ENCODE measurements around the gene SLC6A20.

SLC6A20 gene

DNA sequence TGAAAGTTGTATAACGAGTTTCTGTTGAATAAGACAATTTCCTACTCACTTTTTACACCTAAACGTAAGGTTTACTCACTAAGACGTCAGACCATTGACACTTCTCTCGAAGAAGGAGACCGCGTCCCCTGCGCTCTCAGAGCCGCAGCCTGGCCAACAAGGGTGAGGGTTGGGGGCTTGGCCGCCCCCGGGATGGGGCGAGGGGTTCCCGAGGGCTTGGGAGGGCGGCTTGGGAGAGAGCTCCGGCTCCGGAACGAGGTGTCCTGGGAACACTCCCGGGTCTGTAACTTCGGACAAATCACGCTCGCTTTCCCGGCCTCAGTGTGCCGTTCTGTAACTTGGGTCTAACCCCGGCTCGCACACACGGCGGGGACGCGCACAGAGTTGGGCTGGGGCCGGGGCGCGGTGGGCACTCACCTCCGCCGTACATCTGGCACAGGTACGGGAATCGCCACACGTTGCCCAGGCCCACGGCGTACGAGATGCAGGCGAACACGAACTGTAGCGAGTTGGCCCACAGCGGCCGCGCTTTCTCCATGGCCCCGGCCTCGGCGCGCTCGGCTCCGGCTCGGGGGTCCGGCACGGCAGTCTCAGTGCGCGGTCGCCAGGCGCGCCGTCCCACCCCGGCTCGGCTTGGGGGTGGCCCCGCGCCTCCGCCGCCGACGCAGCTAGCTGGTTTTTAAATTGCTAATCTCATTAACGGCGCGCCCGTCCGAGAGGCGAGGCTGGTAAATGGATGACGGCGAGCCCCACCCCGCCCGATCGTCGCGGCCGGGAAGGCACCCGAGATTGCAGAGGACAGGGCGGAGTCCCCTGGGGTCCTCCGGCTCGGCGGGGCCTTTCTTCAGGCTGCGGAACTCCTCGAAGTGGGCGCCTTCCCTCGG is at the start of gene SLC6A20:
Gene SLC6A20 (minus strand): TSS at position 655 of the 884 bp plus-strand sequence. CDS start 117 bp downstream, at position 538.
- DNase-seq (ENCODE audit: low read depth in 2 of 2) = no peak

DNA sequence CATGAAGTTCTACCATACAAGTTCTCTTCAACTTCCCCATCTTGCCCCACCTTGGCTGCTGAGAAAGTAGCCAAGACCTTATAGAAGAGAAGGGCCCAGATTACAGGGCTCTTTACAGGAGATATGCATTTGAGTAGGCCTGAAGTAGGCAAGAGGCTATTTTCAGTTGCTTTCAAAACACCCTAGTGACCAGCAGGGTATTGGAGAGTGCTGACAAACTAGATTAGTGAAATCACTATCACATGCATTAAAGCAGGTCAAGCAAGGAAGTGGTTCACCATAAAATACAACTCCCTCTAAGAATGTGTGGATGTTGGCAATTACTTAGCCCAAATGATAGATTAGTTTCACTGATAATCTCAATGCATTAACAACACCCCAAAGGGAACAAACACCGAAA is 48.3 kb upstream of the SLC6A20 start:
- DNase-seq (ENCODE audit: low read depth in 2 of 2) = no peak

- no peak for DNase-seq (ENCODE audit: low read depth in 2 of 2)
Observed at GRCh38 chr3:45842851-45843625, 46.7 kb upstream of the SLC6A20 start.

DNA sequence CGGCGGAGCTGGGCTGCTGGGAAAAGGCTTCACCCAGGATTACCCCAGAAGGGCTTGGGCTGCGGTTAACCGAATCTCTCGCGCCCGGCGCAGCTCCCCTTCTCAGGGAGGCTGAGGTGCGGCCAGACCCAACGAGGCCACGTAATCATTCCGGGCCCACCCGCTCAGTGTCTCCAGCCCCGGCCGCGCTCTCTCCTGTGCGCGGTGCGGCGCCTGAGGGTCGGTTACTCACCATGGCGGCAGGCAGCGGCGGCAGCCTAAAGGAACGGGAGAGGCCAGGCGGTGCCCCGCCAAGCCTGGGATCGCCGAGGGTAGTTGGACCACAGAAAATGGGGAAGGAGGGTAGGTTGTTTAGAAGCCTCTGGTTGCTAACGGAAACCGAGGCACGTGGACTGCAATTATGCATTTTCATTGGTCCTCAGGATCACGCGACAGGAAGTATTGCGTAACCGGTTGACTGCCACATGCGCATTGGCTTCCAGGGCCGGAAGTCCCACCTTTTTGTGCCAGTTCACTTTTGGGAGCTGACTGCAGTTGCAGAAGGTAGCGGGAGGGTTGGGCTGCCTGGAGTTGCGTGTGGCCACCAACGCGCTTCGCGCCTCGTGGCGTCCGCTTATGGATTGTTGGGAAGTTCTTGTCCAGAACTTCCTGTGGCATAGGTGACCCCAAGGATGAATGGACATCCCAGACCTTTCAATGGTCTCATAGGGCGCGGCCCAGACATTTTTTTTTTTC is 45.6 kb upstream of the SLC6A20 start, which contains the start of gene LZTFL1:
Gene LZTFL1 (minus strand): TSS at position 363 of the 735 bp plus-strand sequence. CDS start 128 bp downstream, at position 235.
- peak; percentile 67 to 71 for DNase-seq (ENCODE audit: low read depth in 2 of 2)

- no peak for DNase-seq (ENCODE audit: low read depth in 2 of 2)
Observed at GRCh38 chr3:45841420-45841756, 45.1 kb upstream of the SLC6A20 start.

DNA sequence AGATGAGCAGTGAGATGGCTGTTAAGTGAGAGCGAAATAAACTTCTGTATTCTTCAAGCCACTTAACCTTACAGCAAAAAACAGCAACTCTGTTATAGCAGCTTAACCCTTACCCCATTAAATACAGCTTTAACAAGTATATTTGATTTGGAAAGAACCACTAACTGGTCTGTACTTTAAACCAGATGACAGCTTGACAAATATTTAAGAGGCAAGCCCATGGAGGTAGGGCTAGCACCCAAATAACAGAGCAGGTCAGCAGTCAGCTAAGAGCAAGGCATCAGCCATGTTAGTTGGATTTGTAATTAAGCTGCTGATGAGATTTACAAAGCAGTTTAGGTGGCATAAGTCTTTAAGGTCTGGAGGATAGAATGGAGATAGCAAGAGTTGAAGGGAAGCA is 42.1 kb upstream of the SLC6A20 start:
- DNase-seq (ENCODE audit: low read depth in 2 of 2) = no peak

DNA sequence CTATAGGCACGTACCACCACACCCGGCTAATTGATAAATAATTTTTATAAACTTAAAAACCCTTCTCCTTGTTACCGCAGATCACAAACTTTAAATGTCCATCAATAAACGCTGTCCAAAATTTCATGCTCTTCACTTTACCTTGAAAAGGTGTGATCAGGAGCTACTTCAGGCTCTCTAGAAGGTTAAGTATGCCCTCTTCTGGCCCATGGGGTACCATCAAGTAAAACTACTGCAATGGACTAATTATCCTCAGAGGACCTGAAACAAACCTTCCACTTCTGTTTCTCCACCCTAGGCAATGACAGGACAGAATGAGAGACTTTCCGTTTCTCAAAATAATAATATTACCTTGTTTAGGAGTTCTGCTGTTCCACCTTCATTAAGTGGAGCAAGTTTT is 36.4 kb upstream of the SLC6A20 start:
- DNase-seq (ENCODE audit: low read depth in 2 of 2) = no peak

GRCh38 chr3:45830121-45830520 is 33.8 kb upstream of the SLC6A20 start:
- DNase-seq (ENCODE audit: low read depth in 2 of 2) = no peak

DNA sequence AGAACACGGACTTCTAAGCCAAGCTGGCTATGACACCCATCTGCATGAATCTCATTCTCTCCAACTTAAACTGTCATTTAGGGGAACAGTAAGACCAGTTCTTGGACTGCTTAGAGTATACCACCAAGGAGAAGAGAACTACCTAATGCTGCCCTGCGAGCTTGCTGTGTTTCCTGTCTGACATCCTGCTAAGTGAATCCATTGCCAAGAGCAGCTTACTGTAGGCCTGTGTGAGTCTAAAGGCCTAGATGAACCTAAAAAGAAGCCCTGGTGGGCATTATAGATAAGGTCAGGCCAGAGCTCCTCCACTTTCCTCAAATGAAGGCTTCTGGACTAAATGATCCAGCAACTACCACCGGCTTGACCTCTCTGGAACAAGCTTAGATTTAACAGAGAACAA is 30.6 kb upstream of the SLC6A20 start:
- DNase-seq (ENCODE audit: low read depth in 2 of 2) = no peak

DNA sequence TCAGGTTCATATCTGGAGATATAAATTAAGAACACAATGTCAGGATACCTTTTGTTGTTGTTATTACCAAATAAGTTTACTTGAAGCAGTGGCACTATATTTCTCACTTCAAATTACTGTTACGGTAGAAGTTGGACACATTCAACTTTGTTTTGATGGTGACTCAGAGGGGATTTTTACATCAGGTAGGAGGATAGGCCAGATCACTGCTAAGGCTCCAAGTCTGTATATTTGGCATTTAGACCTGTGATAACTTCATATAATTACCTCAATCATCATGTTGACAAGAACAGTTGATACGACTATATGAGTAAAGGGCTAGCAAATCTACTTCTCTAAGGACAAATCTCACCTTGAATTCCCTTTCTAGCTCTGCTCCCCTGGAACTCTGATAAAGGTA is 30.0 kb upstream of the SLC6A20 start:
- no peak for DNase-seq (ENCODE audit: low read depth in 2 of 2)

DNA sequence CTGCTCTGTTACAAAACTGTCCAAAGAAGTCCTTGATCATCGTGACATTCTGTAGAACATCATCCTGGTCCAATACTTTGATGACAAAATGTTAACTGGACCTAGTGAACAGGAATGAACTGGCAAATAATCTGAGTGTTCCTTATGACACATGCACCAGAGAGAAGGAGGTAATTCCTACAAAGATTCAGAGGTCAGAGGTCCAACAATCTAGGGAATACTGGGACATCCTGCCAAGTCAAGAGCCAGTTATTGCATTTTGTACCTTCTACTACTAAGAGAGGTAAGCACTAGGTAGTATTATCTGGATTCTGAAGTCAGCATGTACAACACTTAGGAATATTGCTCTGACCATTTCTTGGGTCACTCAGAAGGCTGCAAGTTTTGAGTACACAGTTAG is 24.8 kb upstream of the SLC6A20 start:
- DNase-seq (ENCODE audit: low read depth in 2 of 2) = no peak

GRCh38 chr3:45819543-45819942 is 23.2 kb upstream of the SLC6A20 start:
- no peak for DNase-seq (ENCODE audit: low read depth in 2 of 2)

- no peak for DNase-seq (ENCODE audit: low read depth in 2 of 2)
Observed at GRCh38 chr3:45817831-45818522, 21.6 kb upstream of the SLC6A20 start.

DNA sequence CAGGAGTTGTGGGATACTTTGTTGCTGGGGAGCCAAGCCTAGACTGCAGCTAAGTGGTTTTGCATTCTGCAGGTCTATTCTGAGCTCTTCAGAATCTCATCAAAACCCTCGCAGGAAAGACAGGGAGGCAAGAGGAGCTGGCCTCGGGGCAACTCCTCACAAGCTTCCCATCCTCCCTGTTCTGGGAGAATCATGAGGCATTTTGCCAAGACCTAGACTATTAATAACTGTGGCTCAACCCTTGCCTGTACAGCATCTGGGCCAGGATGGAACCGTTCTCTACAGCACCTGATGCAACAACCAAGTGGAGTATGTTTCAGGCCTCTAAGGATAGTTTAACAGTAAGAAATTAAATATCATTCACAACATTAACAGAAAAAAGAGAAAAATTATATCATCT is 20.2 kb upstream of the SLC6A20 start:
- DNase-seq (ENCODE audit: low read depth in 2 of 2) = no peak

- no peak for DNase-seq (ENCODE audit: low read depth in 2 of 2)
Observed at GRCh38 chr3:45814322-45814721, 18.0 kb upstream of the SLC6A20 start.

GRCh38 chr3:45807681-45808540 is 11.6 kb upstream of the SLC6A20 start:
- DNase-seq (ENCODE audit: low read depth in 2 of 2) = no peak

- DNase-seq (ENCODE audit: low read depth in 2 of 2) = no peak
Observed at GRCh38 chr3:45807133-45807532, 10.8 kb upstream of the SLC6A20 start.

DNA sequence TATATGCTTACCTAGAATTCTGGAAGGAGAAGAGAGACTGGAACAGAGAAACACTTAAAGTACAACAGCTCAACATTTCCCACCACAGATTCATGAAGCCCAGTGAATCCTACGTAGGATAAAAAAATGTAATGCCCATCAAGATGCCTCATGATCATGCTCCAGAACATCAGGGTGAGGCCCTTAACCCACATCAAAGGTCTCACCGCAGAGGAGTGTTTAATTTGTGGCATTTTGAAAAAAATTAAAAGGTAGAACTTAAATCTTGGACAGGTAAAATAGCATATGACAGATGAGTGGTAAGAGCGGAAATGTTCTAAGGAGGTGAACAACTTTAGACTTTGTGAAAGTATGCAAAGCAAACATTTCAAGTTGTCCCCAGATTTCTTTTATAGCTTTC is 9.7 kb upstream of the SLC6A20 start:
- no peak for DNase-seq (ENCODE audit: low read depth in 2 of 2)

GRCh38 chr3:45803252-45803935 is 7.1 kb upstream of the SLC6A20 start:
- DNase-seq (ENCODE audit: low read depth in 2 of 2) = no peak

- no peak for DNase-seq (ENCODE audit: low read depth in 2 of 2)
Observed at GRCh38 chr3:45802146-45802545, 5.8 kb upstream of the SLC6A20 start.
